Measurements from ENCODE around the gene SFMBT1.
A peak's percentile ranks its signal among the peaks of the same experiment; 100 is the strongest.

SFMBT1 gene, protein sequence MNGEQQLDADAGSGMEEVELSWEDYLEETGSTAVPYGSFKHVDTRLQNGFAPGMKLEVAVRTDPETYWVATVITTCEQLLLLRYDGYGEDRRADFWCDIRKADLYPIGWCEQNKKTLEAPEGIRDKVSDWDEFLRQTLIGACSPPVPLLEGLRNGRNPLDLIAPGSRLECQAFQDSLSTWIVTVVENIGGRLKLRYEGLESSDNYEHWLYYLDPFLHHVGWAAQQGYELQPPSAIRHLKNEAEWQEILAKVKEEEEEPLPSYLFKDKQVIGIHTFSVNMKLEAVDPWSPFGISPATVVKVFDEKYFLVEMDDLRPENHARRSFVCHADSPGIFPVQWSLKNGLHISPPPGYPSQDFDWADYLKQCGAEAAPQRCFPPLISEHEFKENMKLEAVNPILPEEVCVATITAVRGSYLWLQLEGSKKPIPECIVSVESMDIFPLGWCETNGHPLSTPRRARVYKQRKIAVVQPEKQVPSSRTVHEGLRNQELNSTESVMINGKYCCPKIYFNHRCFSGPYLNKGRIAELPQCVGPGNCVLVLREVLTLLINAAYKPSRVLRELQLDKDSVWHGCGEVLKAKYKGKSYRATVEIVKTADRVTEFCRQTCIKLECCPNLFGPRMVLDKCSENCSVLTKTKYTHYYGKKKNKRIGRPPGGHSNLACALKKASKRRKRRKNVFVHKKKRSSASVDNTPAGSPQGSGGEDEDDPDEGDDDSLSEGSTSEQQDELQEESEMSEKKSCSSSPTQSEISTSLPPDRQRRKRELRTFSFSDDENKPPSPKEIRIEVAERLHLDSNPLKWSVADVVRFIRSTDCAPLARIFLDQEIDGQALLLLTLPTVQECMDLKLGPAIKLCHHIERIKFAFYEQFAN

GRCh38 chr3:53045518-53046170, at the start of gene SFMBT1:
Gene SFMBT1, minus strand, starts transcription at chr3:53046073. Its CDS starts 76,945 bp downstream, at chr3:52969128.
- peak within 1 kb of the TSS; percentile 95 for H3K27ac Mint-ChIP-seq
- H3K4me3 Mint-ChIP-seq = peak within 1 kb of the TSS; percentile 87
- peaks cover 18% of the 10 kb centered on the region for H3K27me3 Mint-ChIP-seq (ENCODE audit: low read depth)
- peaks cover 35% of the 10 kb centered on the region for H3K4me1 Mint-ChIP-seq (ENCODE audit: low read depth)
- no peaks in the 10 kb centered on the region for H3K36me3 Mint-ChIP-seq (ENCODE audit: low read depth)
- no peaks in the 10 kb centered on the region for H3K9me3 Mint-ChIP-seq

GRCh38 chr3:53092942-53093341, 47.1 kb upstream of the SFMBT1 start:
- no peaks in the 10 kb centered on the region for H3K27me3 Mint-ChIP-seq (ENCODE audit: low read depth)
- peaks cover 21% of the 10 kb centered on the region for H3K36me3 Mint-ChIP-seq (ENCODE audit: low read depth)
- H3K4me3 Mint-ChIP-seq = no peak overlapping the region
- no peak overlapping the region for H3K27ac Mint-ChIP-seq
- H3K4me1 Mint-ChIP-seq (ENCODE audit: low read depth) = peaks cover 7% of the 10 kb centered on the region
- H3K9me3 Mint-ChIP-seq = no peaks in the 10 kb centered on the region

- Mint-ChIP-seq H3K4me1 (ENCODE audit: low read depth) (peaks cover 3% of the 10 kb centered on the region), H3K4me3 (no peak overlapping the region), H3K27me3 (ENCODE audit: low read depth) (no peaks in the 10 kb centered on the region), H3K36me3 (ENCODE audit: low read depth) (peaks cover 21% of the 10 kb centered on the region), H3K27ac (no peak overlapping the region), H3K9me3 (no peaks in the 10 kb centered on the region)
Observed at GRCh38 chr3:53092216-53092615, 46.3 kb upstream of the SFMBT1 start.

GRCh38 chr3:53091011-53091410, 45.1 kb upstream of the SFMBT1 start:
- Mint-ChIP-seq H3K4me3 (no peak overlapping the region), H3K27me3 (ENCODE audit: low read depth) (no peaks in the 10 kb centered on the region), H3K4me1 (ENCODE audit: low read depth) (peaks cover 3% of the 10 kb centered on the region), H3K36me3 (ENCODE audit: low read depth) (peaks cover 20% of the 10 kb centered on the region), H3K27ac (no peak overlapping the region), H3K9me3 (no peaks in the 10 kb centered on the region)

DNA sequence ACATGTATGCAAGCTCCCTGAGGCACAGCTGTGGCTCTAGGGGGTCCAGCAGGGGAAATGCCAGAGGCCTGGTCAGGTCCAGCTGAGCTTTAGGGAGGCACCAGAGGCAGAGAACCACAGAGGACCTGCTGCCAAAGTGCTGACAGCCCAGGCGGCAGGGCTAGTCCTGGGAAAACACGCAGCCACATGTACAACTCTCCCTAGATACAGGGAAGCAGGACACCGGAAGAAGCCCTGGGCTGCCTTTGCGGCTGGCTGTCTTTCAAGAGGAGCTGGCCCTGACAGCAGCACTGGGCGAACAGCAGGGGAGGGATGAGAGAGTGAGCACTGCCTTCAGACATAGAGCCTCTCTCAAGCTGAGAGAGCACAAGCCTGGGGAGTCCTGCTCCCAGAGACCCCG, 43.6 kb upstream of the SFMBT1 start:
- Mint-ChIP-seq H3K27ac (no peak overlapping the region), H3K9me3 (no peaks in the 10 kb centered on the region), H3K36me3 (ENCODE audit: low read depth) (peaks cover 22% of the 10 kb centered on the region), H3K27me3 (ENCODE audit: low read depth) (no peaks in the 10 kb centered on the region), H3K4me1 (ENCODE audit: low read depth) (peaks cover 3% of the 10 kb centered on the region), H3K4me3 (no peak overlapping the region)

DNA sequence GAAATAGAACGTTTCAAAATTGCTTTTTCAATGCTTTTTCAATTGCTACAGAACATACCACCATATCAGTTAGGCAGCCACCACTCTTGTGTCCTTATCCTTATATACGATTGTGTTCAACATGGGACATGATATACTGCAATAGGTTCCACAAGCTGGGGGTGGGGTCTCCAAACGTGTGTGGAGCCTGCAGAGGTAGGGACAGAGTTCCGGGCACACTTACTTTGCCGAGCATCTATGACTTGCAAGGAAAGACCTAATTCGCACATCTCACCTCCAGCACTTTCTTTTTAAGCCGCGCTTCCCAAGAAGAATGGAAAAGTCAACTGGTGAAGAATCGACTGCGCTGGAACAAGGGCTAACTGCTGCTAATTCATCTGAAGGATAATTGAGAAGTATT, 39.6 kb upstream of the SFMBT1 start:
- no peaks in the 10 kb centered on the region for H3K9me3 Mint-ChIP-seq
- H3K27ac Mint-ChIP-seq = no peak overlapping the region
- H3K4me1 Mint-ChIP-seq (ENCODE audit: low read depth) = no peaks in the 10 kb centered on the region
- H3K27me3 Mint-ChIP-seq (ENCODE audit: low read depth) = no peaks in the 10 kb centered on the region
- H3K4me3 Mint-ChIP-seq = no peak overlapping the region
- peaks cover 9% of the 10 kb centered on the region for H3K36me3 Mint-ChIP-seq (ENCODE audit: low read depth)

GRCh38 chr3:53084310-53085001, 38.6 kb upstream of the SFMBT1 start:
- Mint-ChIP-seq H3K27me3 (ENCODE audit: low read depth) (no peaks in the 10 kb centered on the region), H3K4me3 (no peak overlapping the region), H3K36me3 (ENCODE audit: low read depth) (peaks cover 9% of the 10 kb centered on the region), H3K4me1 (ENCODE audit: low read depth) (no peaks in the 10 kb centered on the region), H3K27ac (no peak overlapping the region), H3K9me3 (no peaks in the 10 kb centered on the region)

DNA sequence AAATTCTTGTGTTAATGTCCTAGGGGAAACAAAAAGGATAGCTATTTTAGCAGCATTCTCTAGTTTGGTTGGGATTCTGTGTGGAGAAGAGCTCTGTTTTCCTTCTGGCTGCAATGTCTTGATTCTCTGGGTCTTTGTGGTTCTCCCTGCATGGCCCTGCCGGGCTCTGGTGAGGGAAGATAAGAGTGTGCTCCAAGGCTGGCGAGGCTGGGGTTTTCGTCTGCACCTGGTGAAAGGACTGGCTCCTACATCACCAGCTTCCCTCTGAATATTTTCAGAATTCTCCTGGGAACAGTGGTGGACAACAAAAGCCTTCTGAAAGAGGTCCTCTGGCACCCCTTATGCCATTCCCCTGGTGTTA, 38.1 kb upstream of the SFMBT1 start:
- no peaks in the 10 kb centered on the region for H3K27me3 Mint-ChIP-seq (ENCODE audit: low read depth)
- peaks cover 9% of the 10 kb centered on the region for H3K36me3 Mint-ChIP-seq (ENCODE audit: low read depth)
- no peaks in the 10 kb centered on the region for H3K9me3 Mint-ChIP-seq
- H3K4me1 Mint-ChIP-seq (ENCODE audit: low read depth) = no peaks in the 10 kb centered on the region
- H3K27ac Mint-ChIP-seq = no peak overlapping the region
- H3K4me3 Mint-ChIP-seq = no peak overlapping the region

- Mint-ChIP-seq H3K36me3 (ENCODE audit: low read depth) (peaks cover 9% of the 10 kb centered on the region), H3K9me3 (no peaks in the 10 kb centered on the region), H3K27me3 (ENCODE audit: low read depth) (no peaks in the 10 kb centered on the region), H3K4me3 (no peak overlapping the region), H3K4me1 (ENCODE audit: low read depth) (no peaks in the 10 kb centered on the region), H3K27ac (no peak overlapping the region)
Observed at GRCh38 chr3:53083521-53083920, 37.6 kb upstream of the SFMBT1 start.

DNA sequence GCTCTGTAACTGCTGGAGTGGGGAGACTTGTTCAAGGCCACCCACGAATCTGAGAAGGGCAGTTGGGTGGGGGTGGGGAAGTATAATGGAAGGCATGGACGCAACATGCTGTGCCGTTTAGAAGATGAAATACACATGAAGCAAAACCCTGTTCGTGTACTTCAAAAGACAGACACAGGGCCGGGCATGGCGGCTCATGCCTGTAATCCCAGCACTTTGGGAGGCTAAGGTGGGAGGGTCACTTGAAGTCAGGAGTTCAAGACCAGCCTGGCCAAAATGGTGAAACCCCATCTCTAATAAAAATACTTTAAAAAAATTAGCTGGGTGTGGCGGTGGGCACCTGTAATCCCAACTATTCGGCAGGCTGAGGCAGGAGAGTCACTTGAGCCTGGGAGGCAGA, 36.9 kb upstream of the SFMBT1 start:
- Mint-ChIP-seq H3K36me3 (ENCODE audit: low read depth) (peaks cover 8% of the 10 kb centered on the region), H3K27me3 (ENCODE audit: low read depth) (no peaks in the 10 kb centered on the region), H3K27ac (no peak overlapping the region), H3K9me3 (no peaks in the 10 kb centered on the region), H3K4me1 (ENCODE audit: low read depth) (no peaks in the 10 kb centered on the region), H3K4me3 (no peak overlapping the region)

DNA sequence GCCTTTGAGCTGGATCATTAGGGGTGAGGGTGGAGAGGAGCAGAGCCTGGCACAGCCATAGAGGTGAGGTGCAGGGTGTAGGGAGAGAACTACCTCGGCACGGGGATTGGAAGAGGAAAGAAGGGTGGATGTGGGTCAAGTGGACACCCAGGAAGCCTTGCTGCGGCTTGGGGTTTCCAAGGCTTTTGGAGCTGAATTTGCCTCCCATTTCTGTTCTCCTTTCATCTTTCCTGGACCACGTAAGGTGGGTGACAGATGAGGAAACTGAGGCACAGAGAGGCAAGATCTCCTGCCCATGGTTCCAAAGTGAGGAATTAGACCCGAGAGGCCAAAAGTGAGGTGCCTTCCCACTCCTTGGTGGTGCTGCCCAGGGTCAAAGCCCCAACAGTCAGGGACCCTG, 35.4 kb upstream of the SFMBT1 start:
- Mint-ChIP-seq H3K4me1 (ENCODE audit: low read depth) (no peaks in the 10 kb centered on the region), H3K27me3 (ENCODE audit: low read depth) (no peaks in the 10 kb centered on the region), H3K27ac (no peak overlapping the region), H3K36me3 (ENCODE audit: low read depth) (peaks cover 8% of the 10 kb centered on the region), H3K4me3 (no peak overlapping the region), H3K9me3 (no peaks in the 10 kb centered on the region)

DNA sequence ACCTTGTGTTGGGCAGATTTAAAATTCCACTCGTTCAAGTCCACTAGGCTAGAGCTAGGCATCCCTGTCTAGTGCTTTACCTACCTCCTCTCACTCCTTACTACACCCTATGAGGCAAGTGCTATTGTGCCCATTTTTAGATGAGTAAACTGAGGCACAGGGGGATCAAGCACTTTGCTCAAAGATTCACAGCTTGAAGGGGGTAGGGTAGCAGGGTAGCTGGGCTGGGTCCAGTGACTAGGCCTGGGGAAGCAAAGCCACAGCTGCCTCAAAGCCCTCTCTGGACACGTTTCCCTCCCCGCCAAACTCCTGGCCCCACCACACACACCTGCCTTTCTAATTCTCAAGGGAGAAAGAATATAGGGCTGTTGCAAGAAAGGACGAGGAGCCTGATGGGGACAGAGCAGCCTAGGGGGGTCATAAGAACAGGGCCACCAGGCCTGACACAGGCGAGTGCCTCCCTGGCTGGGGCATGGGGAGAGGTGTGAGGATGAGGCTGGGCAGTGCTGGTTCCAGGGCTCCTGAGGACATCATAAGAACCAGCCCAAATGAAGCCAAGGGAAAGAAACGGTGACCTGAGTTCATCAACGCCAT, 34.8 kb upstream of the SFMBT1 start:
- H3K36me3 Mint-ChIP-seq (ENCODE audit: low read depth) = peaks cover 8% of the 10 kb centered on the region
- H3K27me3 Mint-ChIP-seq (ENCODE audit: low read depth) = no peaks in the 10 kb centered on the region
- no peaks in the 10 kb centered on the region for H3K9me3 Mint-ChIP-seq
- no peaks in the 10 kb centered on the region for H3K4me1 Mint-ChIP-seq (ENCODE audit: low read depth)
- no peak overlapping the region for H3K4me3 Mint-ChIP-seq
- H3K27ac Mint-ChIP-seq = no peak overlapping the region

DNA sequence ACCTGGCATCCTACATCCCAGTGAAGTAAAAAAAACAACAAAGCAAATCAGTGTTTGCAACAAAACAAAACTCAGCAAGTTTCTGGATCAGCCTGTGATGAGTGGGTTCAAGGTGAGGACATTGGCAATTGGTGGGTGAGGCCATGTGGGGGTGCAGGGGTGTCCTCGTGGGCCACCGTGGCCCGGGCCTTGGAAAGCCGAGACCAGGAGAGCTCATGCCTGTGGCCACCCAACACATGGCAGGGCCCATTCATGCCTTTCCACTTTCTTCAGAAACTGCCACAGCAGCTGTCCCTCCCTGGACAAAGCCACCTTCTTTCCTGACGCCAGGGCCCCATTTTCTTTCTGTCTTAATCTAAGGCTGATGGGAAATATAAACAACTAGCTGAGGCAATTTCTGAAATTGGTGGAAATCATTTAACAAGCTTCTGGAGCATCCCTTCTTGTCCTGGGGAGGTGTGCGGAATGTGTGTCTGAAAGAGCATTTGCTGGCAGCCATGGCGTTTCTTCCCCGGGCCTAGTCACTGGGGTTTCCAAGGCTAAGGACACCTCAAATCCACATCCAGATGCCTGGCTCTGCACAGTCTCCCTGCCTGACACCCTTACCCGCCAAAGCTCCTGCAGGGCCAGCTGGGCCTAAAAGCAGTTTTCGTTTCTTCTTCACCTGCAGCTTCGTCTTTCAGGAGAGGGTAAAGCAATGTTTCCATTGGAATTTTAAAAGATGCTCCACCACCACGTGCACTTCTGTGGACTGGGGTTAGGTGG, 34.1 kb upstream of the SFMBT1 start:
- H3K27ac Mint-ChIP-seq = no peak overlapping the region
- peaks cover 4% of the 10 kb centered on the region for H3K36me3 Mint-ChIP-seq (ENCODE audit: low read depth)
- no peaks in the 10 kb centered on the region for H3K4me1 Mint-ChIP-seq (ENCODE audit: low read depth)
- no peaks in the 10 kb centered on the region for H3K27me3 Mint-ChIP-seq (ENCODE audit: low read depth)
- no peak overlapping the region for H3K4me3 Mint-ChIP-seq
- H3K9me3 Mint-ChIP-seq = no peaks in the 10 kb centered on the region
